GM19397 (cell line): ENCODE measurements around the gene MAST2.
A peak's percentile ranks its signal among the peaks of the same experiment; 100 is the strongest.
"Not testable (repeated sequence)": the region's sequence is repeated elsewhere in the genome, so short reads cannot be mapped to it uniquely, and the experiment has no call there.

Experiments
- ATAC-seq: cut with Tn5 transposase; IDR thresholded peaks from one replicate; pipeline ENCODE4 v1.9.1; 2021; ENCODE audit warnings: mild to moderate bottlenecking, moderate library complexity; ENCODE audit not compliant: unreplicated experiment

MAST2 gene

GRCh38 chr1:46056325-46056724, 252.9 kb downstream of the MAST2 start:
- ATAC-seq, result no peak

GRCh38 chr1:46057215-46057614, 253.8 kb downstream of the MAST2 start:
- not testable (repeated sequence) for ATAC-seq

GRCh38 chr1:46057781-46058180, 254.4 kb downstream of the MAST2 start:
- no peak for ATAC-seq

GRCh38 chr1:46058936-46059335, 255.5 kb downstream of the MAST2 start:
- ATAC-seq, result no peak

GRCh38 chr1:46061146-46061545, 257.7 kb downstream of the MAST2 start:
- ATAC-seq, result no peak

- ATAC-seq, result peak; percentile 71
Observed at GRCh38 chr1:46062651-46063319, 259.4 kb downstream of the MAST2 start.

- no peak for ATAC-seq
Observed at GRCh38 chr1:46064708-46065107, 261.3 kb downstream of the MAST2 start.

- no peak for ATAC-seq
Observed at GRCh38 chr1:46065405-46065804, 262.0 kb downstream of the MAST2 start.

GRCh38 chr1:46067652-46068051, 264.2 kb downstream of the MAST2 start:
- ATAC-seq, result no peak

- ATAC-seq, result no peak
Observed at GRCh38 chr1:46068525-46068924, 265.1 kb downstream of the MAST2 start.

GRCh38 chr1:46070164-46070814, 266.9 kb downstream of the MAST2 start:
- ATAC-seq, result no peak

- no peak for ATAC-seq
Observed at GRCh38 chr1:46072975-46073374, 269.6 kb downstream of the MAST2 start.

- ATAC-seq, result no peak
Observed at GRCh38 chr1:46076343-46076742, 272.9 kb downstream of the MAST2 start.

- no peak for ATAC-seq
Observed at GRCh38 chr1:46077644-46078043, 274.2 kb downstream of the MAST2 start.

GRCh38 chr1:46080257-46080656, 276.8 kb downstream of the MAST2 start:
- ATAC-seq, result no peak

- ATAC-seq, result no peak
Observed at GRCh38 chr1:46081206-46081605, 277.8 kb downstream of the MAST2 start.

GRCh38 chr1:46081619-46082018, 278.2 kb downstream of the MAST2 start:
- no peak for ATAC-seq

- no peak for ATAC-seq
Observed at GRCh38 chr1:46083579-46083978, 280.2 kb downstream of the MAST2 start.

GRCh38 chr1:46084553-46085451, 281.4 kb downstream of the MAST2 start:
- no peak for ATAC-seq
